Measurements from ENCODE around the gene SPDYE4.

DNA sequence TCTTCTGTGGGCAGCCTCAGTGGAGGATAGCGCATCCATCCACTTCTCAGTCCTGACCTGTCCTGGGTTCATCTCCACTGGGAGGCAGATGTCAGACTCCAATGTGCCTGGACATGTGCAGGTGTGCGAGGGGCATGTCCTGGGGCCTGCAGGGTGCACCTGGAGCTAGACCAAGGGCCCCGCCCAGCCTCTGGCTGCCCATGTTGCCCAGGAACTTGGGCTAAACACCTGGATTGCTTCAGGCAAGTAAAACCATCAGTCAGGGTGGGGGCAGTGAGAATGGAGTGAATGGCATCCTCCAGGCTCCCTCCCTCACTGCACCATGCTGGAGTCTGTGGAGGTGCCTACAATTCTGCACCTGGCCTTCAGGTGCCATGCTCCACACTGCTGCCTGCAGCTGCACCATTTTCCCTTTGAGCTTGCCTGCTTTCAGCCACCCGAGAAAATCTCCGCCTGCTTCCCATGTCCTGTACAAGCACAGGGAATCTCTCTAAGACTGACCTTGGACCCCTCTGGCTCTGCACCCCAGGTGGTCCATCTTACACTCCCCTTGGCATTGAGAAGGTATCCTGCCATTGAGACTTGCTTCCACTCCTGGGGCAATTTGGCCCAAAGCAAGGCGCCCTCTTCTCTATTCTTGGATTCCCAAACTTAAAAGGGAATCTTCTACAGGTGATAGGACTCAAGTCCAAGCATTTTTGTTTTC is 42.9 kb upstream of the SPDYE4 start:
- TF ChIP-seq, protein P1, sequence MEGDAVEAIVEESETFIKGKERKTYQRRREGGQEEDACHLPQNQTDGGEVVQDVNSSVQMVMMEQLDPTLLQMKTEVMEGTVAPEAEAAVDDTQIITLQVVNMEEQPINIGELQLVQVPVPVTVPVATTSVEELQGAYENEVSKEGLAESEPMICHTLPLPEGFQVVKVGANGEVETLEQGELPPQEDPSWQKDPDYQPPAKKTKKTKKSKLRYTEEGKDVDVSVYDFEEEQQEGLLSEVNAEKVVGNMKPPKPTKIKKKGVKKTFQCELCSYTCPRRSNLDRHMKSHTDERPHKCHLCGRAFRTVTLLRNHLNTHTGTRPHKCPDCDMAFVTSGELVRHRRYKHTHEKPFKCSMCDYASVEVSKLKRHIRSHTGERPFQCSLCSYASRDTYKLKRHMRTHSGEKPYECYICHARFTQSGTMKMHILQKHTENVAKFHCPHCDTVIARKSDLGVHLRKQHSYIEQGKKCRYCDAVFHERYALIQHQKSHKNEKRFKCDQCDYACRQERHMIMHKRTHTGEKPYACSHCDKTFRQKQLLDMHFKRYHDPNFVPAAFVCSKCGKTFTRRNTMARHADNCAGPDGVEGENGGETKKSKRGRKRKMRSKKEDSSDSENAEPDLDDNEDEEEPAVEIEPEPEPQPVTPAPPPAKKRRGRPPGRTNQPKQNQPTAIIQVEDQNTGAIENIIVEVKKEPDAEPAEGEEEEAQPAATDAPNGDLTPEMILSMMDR (IDR thresholded peaks at IDR 0.05), result no peak
- TF ChIP-seq ZFX (IDR thresholded peaks at IDR 0.05; ENCODE audit: borderline replicate concordance), result no peak

Measured in 22Rv1 (cell line).